GM19467 (cell line): Measurements from ENCODE around the gene CHI3L2.

Source experiments
- ATAC-seq: cut with Tn5 transposase; IDR thresholded peaks from one replicate; pipeline ENCODE4 v1.9.1; 2021; ENCODE audit warnings: mild to moderate bottlenecking, moderate library complexity; ENCODE audit not compliant: unreplicated experiment

Gene CHI3L2, protein sequence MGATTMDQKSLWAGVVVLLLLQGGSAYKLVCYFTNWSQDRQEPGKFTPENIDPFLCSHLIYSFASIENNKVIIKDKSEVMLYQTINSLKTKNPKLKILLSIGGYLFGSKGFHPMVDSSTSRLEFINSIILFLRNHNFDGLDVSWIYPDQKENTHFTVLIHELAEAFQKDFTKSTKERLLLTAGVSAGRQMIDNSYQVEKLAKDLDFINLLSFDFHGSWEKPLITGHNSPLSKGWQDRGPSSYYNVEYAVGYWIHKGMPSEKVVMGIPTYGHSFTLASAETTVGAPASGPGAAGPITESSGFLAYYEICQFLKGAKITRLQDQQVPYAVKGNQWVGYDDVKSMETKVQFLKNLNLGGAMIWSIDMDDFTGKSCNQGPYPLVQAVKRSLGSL

GRCh38 chr1:111227434-111227833 lies at the start of gene CHI3L2:
TSS of gene CHI3L2 (plus strand) at chr1:111227713. CDS start at chr1:111227730, 17 bp downstream.
- ATAC-seq, result no peak

DNA sequence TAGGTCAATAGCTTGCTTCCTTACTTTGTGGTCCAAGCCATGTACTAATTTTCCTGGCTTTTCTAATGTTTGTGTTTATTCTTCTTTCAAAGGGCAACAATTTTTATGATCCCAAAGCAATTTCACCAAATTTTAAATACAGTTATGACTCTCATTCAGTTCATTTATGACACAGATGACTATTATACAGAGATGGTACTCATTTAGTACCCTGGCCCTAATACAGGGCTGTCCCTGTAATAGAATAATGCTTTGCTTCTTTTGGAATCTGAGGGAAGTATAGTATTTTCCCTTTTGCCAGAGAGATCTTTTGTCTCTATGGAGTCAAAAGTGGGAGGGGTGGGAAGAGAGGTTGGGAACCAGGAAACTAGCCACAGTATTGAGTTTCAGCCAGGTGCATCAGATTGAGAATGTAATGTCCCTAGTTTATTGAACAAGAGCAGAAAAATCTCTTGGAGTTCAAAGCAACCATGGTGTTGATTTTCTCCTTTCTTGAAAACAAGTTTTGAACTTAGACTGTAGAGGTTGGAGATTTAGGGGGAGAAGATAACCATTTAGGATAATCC lies 47.5 kb upstream of the CHI3L2 start:
- no peak for ATAC-seq

GRCh38 chr1:111182052-111182451 lies 45.5 kb upstream of the CHI3L2 start:
- no peak for ATAC-seq

DNA sequence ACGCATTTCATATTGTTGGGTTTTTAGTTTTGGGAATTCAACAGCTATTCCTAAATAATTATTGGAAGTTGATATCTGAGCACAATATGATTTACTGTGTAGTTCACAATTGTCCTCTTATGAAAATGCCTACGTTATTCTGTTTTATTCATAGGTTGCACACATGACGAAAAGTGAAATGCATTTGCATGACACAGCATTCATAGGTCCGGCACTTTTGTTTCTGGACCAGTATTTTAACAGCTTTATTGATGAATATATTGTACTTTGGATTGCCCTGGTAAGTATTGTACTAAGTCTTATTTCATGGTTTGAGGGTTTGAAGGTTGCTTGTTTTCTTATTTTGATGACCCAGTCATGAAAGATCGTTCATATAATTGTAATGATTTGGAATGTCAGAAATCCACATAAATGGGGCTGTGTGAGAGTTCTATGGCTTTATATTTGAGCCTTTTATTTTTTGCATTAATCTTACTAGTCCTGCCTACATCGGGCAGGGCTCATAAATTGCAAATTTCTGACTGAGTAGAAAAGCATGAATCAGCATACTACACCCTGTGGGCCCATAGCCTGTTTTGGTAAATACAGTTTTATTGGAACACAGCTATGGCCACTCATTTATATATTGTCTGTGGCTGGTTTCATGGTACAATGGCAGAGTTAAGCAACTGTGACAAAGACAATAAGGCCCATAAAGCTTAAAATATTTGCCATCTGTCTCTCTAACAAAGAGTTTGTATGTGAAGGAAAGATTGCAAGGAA lies 44.0 kb upstream of the CHI3L2 start:
- no peak for ATAC-seq

- ATAC-seq, result no peak
These were observed 42.9 kb upstream of the CHI3L2 start for GRCh38 chr1:111184663-111185062.

- ATAC-seq, result no peak
These were observed 36.5 kb upstream of the CHI3L2 start for GRCh38 chr1:111190931-111191451.

DNA sequence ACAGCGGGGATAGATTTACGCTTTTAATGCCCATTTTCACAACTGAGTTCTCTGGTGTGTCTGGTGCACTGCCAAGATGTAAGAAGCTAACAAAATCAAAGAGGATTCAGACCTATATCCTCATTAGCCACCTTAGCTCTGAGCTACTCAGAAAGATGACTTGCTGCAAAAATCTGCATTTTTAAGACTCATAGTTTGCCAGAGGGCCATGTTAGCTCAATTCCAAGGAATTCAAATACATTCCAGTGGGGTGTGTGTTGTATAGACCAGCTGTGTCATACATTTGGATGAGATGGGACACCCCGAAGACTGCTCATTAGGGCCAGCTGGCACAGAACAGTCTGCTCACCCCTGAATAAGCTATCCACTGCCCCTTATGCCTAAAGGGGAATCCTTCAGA lies 36.0 kb upstream of the CHI3L2 start:
- ATAC-seq, result no peak

DNA sequence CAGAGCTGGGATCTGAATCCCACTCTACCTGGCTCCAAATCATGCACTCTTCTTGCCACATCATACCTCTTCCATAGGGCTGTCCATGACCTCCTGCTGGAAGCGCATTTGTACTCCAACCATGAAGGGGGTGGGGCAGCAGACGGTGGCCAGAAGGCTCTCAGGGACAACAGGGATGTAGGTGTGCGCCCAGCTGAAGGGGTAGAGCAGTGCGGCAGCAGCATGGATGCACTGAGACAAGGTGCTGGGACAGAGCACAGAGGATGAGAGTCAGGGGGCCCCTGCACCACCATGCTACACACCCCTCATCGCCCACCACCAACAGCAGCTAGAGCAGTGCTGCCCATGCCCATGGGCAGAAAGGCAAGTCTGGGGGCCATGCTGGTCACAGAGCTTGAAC lies 35.4 kb upstream of the CHI3L2 start:
- no peak for ATAC-seq

GRCh38 chr1:111192658-111193519 lies 34.6 kb upstream of the CHI3L2 start:
- no peak for ATAC-seq

- ATAC-seq, result no peak
These were observed 33.6 kb upstream of the CHI3L2 start for GRCh38 chr1:111193712-111194480.

GRCh38 chr1:111195002-111195684 lies 32.4 kb upstream of the CHI3L2 start:
- ATAC-seq, result no peak

DNA sequence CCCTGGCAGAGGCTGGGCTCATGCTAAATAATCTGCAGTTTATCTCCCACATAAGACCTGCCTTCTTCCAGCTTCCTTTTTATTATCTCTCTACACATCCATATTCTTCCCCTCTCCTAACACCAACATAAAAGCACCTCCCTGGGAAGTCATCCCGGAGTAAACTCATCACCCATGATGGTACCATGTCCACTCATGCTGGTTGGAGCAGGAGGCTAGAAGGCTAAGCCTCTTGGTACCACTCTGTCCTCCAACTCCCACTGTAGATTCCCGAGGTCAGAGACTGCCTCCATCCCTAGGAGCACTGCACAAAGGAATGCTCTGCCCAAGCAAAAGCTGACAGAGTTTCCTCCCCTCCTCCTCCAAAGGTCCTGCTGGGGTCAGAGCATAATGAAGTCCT lies 31.3 kb upstream of the CHI3L2 start:
- ATAC-seq, result no peak

DNA sequence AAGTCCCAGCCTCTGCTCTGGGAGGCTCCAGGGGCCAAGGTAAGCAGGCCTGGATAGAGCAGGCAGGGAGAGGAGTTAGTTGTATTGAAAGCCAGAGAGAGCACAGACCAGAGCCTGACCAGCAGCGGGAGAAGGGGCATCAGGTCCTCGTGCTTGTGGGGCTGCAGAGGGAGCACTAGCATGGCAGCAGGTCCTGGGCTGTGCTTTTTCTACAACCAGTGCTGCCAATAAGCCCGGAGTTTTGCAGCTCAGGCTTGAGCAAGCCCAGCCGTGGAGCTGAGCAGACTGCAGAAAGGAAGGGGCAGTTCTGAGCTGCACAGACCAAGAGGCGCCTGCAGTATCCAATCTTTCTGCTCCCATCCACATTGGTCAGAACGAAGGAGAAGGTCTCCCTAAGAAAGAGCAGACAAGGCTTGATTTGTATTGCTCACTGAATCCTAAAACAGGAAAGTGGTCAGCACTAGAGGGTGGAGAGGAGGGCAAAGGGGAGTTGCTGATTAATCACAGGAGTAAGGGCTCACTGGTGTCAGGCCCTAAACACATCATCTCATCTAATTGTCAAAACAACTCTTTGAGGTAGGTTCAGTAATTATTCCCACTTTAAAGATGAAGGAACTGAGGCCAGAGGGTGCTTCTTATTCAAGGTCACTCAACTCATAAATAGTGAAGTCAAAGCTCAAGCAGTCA lies 29.8 kb upstream of the CHI3L2 start:
- no peak for ATAC-seq

DNA sequence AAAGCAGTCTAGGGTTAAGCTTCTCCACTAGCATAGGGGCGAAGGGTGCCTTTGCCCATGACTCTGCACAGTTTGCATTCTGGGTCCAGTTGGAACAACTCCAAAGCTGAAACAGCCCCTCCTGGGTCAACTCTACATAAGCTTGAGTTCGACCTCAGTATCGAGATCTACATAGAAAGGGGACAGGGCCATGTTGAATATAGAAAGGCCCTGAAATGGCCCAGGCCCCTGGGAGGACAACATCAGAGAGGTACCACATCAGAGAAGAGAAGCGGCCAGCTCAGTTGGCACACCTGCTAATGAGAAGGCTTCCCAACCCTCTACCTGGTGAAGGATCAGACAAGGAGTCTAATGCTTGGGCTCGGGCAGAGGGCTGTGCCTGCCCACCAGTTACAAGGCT lies 28.7 kb upstream of the CHI3L2 start:
- ATAC-seq, result no peak

- no peak for ATAC-seq
These were observed 28.2 kb upstream of the CHI3L2 start for GRCh38 chr1:111199329-111199728.

DNA sequence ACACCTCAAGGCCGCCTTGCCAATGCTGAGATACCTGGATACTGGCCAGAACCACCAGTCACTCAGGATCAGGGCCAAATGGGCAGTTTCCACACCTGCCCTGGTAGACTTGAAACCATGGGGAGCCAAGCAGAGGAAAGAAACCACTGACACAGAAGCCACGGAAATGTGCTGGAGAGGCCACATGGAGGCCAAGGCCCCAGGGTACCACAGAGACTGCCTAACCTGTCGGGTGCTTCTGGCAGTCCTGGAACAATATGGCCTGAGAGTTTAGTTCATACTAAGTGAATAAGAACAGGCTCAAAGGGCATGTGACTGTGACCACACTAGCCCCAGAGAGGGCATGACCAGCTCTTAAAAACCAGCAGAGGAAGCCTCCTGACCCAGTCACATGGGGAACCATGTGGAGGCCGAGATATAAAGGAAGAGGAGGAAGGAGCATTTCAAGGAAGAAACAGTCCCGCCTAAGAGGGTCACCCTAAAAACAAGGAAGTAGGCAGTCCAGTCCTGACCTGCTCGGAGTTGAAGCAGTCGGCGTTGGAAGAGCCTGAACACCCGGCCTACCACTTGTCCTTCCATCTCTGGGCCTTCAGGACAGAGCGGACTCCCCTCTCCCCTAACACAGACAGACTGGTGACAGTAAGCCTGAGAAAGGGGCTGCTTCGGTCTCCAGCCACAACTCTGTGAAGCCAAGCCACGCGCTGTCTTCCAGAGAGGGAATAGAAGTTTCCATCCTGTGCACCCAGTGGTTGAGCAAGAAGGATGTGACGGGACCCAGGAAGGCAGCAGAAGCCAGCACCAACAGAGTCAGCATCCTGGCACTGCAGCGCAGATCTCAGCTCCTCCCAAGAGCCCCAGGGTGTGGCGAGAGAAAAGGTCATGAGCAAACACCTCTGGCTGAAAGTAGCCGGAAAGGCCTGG lies 27.4 kb upstream of the CHI3L2 start, which contains the start of gene DENND2D:
Gene DENND2D (minus strand): TSS at position 766 of the 921 bp plus-strand sequence. CDS start 187 bp downstream, at position 579.
- ATAC-seq, result no peak

- ATAC-seq, result no peak
These were observed 26.7 kb upstream of the CHI3L2 start for GRCh38 chr1:111200802-111201161.
